ENCODE results near the gene RBP7.
"Not testable (repeated sequence)": the region's sequence is repeated elsewhere in the genome, so short reads cannot be mapped to it uniquely, and the experiment has no call there.

The RBP7 gene

GRCh38 chr1:10027027-10027426, 30.0 kb downstream of the RBP7 start:
- no peak for DNase-seq (ENCODE audit: low read depth in 1 of 2, low spot score in 1 of 2)
- Histone ChIP-seq H3K4me3 (replicated peaks; ENCODE audit: insufficient read depth, low read length) (no peak overlapping the region), H3K27me3 (ENCODE audit: insufficient read depth, poor library complexity, severe bottlenecking) (no peaks in the 10 kb centered on the region), H3K27ac (replicated peaks) (no peak overlapping the region)
- TF ChIP-seq REST (IDR thresholded peaks at IDR 0.05; ENCODE audit: insufficient replicate concordance, low read depth) (no peak), POLR2AphosphoS5 (IDR thresholded peaks at IDR 0.05; ENCODE audit: low read depth) (no peak), CTCF (IDR thresholded peaks at IDR 0.05; ENCODE audit: insufficient read depth, low read length) (no peak), GABPA (IDR thresholded peaks at IDR 0.05; ENCODE audit: low read depth) (no peak), SPI1 (IDR thresholded peaks at IDR 0.05; ENCODE audit: borderline replicate concordance, low read depth) (no peak)

GRCh38 chr1:10028956-10029500, 32.0 kb downstream of the RBP7 start:
- not testable (repeated sequence) for H3K27me3 ChIP-seq (ENCODE audit: insufficient read depth, poor library complexity, severe bottlenecking)
- DNase-seq (ENCODE audit: low read depth in 1 of 2, low spot score in 1 of 2): peak; percentile 21 to 88
- Histone ChIP-seq H3K27ac (replicated peaks) (peak overlapping the region; percentile 71), H3K4me3 (replicated peaks; ENCODE audit: insufficient read depth, low read length) (0 out of 2 replicates have a peak overlapping the region, but pooled peaks have one; percentile 8)

GRCh38 chr1:10031461-10031860, 34.4 kb downstream of the RBP7 start:
- no peak overlapping the region for H3K27ac ChIP-seq (replicated peaks)
- TF ChIP-seq POLR2AphosphoS5 (IDR thresholded peaks at IDR 0.05; ENCODE audit: low read depth) (no peak), CTCF (IDR thresholded peaks at IDR 0.05; ENCODE audit: insufficient read depth, low read length) (no peak), GABPA (IDR thresholded peaks at IDR 0.05; ENCODE audit: low read depth) (no peak), SPI1 (IDR thresholded peaks at IDR 0.05; ENCODE audit: borderline replicate concordance, low read depth) (no peak), REST (IDR thresholded peaks at IDR 0.05; ENCODE audit: insufficient replicate concordance, low read depth) (no peak)

GRCh38 chr1:10032590-10033358, 35.7 kb downstream of the RBP7 start, which contains the start of gene UBE4B:
TSS of gene UBE4B (plus strand) at chr1:10032958. CDS start at chr1:10033671, 713 bp downstream.
- Histone ChIP-seq H3K27me3 (ENCODE audit: insufficient read depth, poor library complexity, severe bottlenecking) (no peaks in the 10 kb centered on the region), H3K4me3 (replicated peaks; ENCODE audit: insufficient read depth, low read length) (peak within 1 kb of the TSS; percentile 100), H3K27ac (replicated peaks) (peak within 1 kb of the TSS; percentile 88)
- peak; percentile 95 to 97 for DNase-seq (ENCODE audit: low read depth in 1 of 2, low spot score in 1 of 2)
- TF ChIP-seq SPI1 (IDR thresholded peaks at IDR 0.05; ENCODE audit: borderline replicate concordance, low read depth) (peak; percentile 75), REST (IDR thresholded peaks at IDR 0.05; ENCODE audit: insufficient replicate concordance, low read depth) (no peak), CTCF (IDR thresholded peaks at IDR 0.05; ENCODE audit: insufficient read depth, low read length) (peak; percentile 80), GABPA (IDR thresholded peaks at IDR 0.05; ENCODE audit: low read depth) (no peak), POLR2AphosphoS5 (IDR thresholded peaks at IDR 0.05; ENCODE audit: low read depth) (peak; percentile 20; the same call in 1 of the 2 replicates)

More at GRCh38 chr1:10031461-10031860, 34.4 kb downstream of the RBP7 start:
- no peaks in the 10 kb centered on the region for H3K27me3 ChIP-seq (ENCODE audit: insufficient read depth, poor library complexity, severe bottlenecking)
- H3K4me3 ChIP-seq (replicated peaks; ENCODE audit: insufficient read depth, low read length): no peak overlapping the region
- DNase-seq (ENCODE audit: low read depth in 1 of 2, low spot score in 1 of 2): no peak
